ENCODE results near the gene PCK2. TPM values are rescaled to one million over a fixed set of nuclear protein-coding genes. Genes with fewer than 3 reads are reported as not detected.

Gene PCK2
- total RNA-seq, 1 donor from 2014 or later = 11.9 TPM

GRCh38 chr14:24072436-24072835, 21.7 kb upstream of the PCK2 start:
- intact Hi-C loops (cut with DNase I) = no loop called here
- no peak for DNase-seq (ENCODE audit: low spot score)
- ATAC-seq = no peak

DNA sequence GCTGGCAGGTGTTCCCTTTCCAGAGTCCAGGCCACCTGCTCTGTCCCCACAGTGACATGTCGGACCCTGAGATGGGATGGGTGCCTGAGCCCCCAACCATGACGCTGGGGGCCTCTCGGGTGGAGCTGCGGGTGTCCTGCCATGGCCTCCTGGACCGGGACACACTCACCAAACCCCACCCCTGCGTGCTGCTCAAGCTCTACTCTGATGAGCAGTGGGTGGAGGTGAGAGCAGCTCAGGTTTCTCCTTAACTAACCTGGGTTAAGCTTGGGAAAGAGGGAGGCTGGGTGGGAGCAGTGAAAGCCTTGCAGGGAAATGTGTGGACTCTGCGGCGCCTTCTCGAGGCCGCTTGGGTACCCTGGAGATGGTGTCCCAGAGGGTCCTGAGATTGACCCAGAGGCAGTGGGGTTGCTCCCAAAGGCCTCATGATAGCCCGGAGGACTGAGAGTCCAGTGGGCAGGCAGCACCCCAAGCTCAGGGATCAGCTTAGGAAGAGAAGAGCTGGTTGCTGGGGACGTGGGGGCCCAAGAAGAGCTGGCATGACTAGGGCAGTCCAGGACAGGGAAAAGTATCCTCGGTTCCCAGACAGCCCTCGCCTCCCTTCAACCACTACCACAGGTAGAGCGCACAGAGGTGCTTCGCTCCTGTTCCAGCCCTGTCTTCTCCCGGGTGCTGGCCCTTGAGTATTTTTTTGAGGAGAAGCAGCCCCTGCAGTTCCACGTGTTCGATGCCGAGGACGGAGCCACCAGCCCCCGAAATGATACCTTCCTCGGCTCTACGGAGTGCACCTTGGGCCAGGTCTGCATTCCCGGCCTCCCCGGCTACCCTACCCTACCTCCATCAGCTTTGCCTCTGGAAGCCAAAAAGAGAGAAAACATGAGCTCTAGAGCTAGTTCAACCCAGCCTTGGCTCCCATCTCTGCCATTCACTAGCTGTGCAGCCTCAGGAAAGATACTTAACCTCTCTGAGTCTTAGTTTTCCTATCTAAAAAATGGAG, 20.9 kb upstream of the PCK2 start:
- DNase-seq (ENCODE audit: low spot score) (no peak), ATAC-seq (no peak)
- intact Hi-C loops (cut with DNase I) = no loop called here

- intact Hi-C loops (cut with DNase I) = no loop called here
- no peak for ATAC-seq
Measured at GRCh38 chr14:24074625-24075484, 19.3 kb upstream of the PCK2 start.

DNA sequence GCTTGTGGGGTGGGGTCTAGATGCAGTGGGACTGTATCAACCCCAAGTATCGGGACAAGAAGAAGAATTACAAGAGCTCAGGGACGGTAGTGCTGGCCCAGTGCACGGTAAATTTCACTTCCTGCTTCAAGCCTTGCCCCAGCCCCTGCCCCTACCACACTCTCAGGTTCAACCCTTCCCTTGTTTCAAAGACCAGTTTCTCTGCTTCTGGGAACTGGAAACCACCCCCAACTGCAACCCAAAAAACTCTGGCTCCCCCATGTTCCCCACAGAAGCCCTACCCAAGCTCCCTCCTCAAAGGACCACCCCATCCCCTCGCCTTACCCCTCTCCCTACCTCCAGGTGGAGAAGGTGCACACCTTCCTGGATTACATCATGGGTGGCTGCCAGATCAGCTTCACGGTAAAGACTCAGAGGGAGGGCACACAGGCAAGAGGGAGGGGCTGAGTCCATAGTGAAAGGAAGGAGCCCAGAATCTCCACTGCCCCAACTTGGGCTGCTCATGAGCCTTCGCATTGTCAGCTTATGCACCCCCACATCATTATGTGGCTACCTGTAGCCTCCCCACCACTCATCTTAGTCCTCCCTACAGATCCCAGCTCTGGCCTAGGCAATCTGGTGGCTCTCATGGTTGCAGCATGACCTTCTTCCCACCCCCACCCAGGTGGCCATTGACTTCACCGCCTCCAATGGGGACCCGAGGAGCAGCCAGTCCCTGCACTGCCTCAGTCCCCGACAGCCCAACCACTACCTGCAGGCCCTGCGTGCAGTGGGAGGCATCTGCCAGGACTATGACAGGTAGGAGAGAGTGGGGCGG, 18.4 kb upstream of the PCK2 start:
- intact Hi-C loops (cut with DNase I) = no loop called here
- ATAC-seq = no peak

More at GRCh38 chr14:24074625-24075484, 19.3 kb upstream of the PCK2 start:
- DNase-seq (ENCODE audit: low spot score) = no peak

GRCh38 chr14:24076302-24076601, 17.9 kb upstream of the PCK2 start:
- no peak for DNase-seq (ENCODE audit: low spot score)
- no peak for ATAC-seq
- intact Hi-C loops (cut with DNase I) = no loop called here

More for the DNA sequence above, 18.4 kb upstream of the PCK2 start:
- DNase-seq (ENCODE audit: low spot score) = no peak

DNA sequence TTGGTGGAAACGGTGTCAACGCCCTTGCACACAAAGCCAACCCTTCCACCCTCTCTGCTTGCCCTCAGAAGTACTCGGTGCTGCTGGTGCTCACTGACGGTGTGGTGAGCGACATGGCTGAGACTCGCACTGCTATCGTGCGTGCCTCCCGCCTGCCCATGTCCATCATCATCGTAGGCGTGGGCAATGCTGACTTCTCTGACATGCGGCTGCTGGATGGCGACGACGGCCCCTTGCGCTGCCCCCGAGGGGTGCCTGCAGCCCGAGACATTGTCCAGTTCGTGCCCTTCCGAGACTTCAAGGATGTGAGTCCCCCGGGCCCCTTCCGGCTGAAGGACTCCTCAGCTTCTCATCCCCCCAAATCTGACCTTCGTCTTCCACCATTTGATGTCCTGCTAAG, 17.0 kb upstream of the PCK2 start:
- ATAC-seq (no peak), DNase-seq (ENCODE audit: low spot score) (no peak)
- intact Hi-C loops (cut with DNase I) = no loop called here

DNA sequence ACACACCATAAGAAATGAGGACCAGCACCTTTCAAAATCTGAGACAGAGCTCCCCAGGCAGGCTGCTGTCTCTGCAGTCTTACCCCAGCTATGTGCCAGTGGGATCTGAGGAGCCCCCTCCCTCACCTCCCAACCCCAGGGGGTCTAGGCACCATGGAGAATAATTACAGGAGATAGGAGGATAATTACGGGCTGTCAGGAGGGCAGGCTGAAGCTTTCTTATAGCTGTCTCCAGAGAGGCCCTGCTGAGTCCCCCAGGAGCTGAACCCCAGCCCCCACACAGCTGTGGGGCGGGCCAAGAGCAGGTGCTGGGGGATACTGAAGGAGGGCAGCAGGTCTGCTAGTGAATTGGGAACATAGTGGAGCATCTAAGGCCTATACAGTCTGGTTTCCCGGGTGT, 16.0 kb upstream of the PCK2 start:
- ATAC-seq = no peak

DNA sequence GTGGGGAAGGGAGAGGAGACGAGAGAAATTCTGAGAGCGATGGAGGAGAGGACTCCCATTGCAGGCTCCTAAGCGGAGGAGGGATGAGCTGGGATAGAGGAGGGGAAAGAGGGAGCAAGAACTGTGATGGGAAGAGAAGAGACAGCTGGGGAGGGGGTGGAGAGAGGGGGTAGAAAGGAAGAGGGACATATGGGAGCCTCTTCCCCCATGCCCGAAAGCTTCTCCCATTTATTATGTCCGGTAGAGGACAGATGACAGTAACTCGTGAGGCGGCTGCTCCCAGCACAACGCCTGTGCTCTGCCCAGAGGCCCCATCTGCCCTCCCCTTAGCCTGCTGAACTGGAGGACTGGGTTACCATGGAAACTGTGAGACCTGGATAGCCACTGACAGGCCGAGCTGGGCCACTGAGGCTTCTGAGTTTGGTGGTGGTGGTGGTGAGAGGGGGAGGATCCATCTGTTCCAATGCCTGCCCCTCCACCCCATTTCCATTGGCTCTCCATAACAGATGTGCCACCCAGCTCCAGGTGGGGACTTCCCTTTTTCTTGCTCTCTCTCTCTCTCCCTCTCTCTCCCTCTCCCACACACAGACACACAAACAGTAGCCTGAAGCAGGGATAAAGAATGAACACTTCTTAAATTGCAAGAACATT, 14.5 kb upstream of the PCK2 start:
- DNase-seq (ENCODE audit: low spot score) (no peak), ATAC-seq (no peak)
- intact Hi-C loops (cut with DNase I) = no loop called here

More for the DNA sequence above, 16.0 kb upstream of the PCK2 start:
- no peak for DNase-seq (ENCODE audit: low spot score)
- intact Hi-C loops (cut with DNase I) = no loop called here

DNA sequence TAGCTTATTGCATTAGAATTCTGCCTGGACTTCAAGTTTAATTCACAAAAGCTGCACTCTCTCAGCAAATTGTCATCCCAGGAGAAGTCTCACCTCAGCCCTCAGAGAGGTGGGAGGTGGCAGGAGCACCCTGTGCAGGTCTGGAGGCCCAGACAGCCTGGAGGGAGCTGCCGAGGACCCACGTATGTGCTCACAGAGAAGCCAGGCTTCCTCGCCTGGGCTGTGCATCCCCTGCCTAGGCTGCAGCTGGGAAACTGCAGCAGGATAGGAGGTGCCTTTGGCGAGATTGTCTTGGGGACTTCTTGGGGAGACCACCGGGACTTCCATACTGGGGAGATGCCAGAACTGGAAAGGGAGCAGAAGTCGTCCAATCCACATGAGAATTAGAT, 14.0 kb upstream of the PCK2 start:
- DNase-seq (ENCODE audit: low spot score) (no peak), ATAC-seq (no peak)
- intact Hi-C loops (cut with DNase I) = no loop called here

DNA sequence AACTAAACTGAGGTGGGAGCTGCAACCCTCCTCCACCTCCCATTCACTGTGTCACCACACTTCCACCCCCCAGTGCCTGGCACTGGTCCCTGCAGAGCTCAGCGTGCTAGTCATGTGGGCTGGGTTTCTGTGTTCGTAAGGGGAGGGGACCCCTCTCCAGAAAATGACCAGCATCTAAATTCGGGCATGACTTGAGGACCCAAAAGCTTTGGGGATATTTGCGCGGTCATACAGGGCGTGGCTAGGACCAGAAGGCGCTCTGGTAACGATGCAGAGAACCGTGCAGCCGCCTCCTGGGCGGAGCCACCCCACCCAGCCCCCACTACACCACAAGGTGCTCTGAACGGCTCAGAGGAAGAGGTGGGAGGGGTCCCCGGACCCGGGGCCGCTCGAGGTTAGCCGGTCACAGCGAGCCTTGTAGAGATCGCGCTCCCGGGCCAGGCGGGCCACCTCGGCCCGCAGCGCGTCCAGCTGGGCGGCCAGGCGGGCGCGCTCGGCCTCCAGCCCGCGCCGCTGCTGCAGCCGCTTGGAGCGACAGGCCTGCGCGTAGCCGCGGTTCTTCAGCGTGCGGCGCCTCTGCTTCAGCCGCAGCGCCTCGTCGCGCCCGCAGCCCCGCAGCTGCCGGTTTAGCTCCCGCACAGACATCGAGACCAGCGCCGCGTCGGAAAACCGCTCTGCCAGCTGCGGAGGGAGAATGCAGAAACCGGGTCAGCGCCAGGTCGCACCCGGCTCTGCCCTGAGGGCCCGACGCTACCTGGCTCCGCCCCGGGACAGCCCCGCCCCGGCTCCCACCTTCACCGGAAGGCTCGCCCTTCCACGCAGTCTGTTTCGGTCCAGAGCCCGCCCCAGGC, 13.0 kb upstream of the PCK2 start:
- intact Hi-C loops (cut with DNase I) = no loop called here
- peak; percentile 69 for ATAC-seq
- DNase-seq (ENCODE audit: low spot score) = no peak

GRCh38 chr14:24081739-24082211, 12.3 kb upstream of the PCK2 start:
- intact Hi-C loops (cut with DNase I) = no loop called here
- DNase-seq (ENCODE audit: low spot score) (no peak), ATAC-seq (no peak)

DNA sequence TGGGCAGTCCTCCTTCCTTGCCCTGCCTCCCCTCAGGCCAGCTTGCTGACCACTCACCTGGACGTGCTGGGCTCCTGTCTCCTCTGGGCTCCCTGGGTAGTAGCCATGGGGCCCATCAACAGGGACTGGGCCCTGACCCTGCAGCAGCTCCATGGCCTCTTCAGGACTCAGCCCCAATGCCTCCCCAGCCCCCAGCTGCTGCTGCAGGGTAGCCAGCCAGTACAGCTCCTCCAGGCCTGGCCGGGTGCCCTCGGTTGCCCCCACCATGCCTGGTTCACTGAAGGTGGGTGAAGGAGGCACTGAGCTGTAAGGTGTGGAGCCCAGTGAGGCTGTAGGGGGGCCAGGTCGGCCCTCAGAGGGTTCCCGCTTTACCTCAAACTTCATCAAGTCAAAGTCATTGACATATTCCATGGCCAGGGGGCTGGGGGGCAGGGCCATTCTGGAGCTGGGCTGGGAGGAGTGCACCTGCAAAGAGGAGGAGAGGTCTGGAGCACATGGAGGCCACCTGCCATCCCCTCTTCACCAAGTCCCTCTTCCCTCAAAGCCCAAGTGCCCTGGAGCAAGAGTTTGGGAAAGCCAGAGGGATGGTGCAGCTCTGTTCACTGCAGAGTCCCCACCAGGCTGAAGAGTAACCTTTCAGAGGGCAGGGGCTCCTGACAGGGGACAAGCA, 11.6 kb upstream of the PCK2 start:
- intact Hi-C loops (cut with DNase I) = no loop called here
- ATAC-seq = no peak
- no peak for DNase-seq (ENCODE audit: low spot score)

DNA sequence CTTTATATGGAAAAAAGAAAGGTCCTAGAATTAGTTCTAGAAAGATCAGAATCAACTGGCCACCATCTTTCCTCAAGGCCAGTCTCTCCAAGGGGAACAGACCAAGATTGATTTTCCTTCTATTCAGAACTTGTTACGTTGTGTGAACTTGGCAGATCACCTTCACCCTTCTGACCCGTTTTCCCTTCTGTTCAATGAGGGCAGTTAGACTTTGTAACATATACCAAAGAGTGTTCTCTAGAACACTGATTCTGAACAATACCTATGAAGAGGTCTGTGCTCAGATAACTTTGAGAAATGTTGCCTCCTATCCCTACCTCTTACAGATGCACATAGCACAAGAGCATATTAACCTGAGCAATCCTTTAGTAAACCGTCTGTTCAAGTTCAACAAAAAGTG, 10.6 kb upstream of the PCK2 start:
- ATAC-seq = no peak
- intact Hi-C loops (cut with DNase I) = no loop called here
- DNase-seq (ENCODE audit: low spot score) = no peak

GRCh38 chr14:24084440-24084839, 9.7 kb upstream of the PCK2 start:
- intact Hi-C loops (cut with DNase I) = no loop called here
- DNase-seq (ENCODE audit: low spot score) = no peak
- no peak for ATAC-seq

DNA sequence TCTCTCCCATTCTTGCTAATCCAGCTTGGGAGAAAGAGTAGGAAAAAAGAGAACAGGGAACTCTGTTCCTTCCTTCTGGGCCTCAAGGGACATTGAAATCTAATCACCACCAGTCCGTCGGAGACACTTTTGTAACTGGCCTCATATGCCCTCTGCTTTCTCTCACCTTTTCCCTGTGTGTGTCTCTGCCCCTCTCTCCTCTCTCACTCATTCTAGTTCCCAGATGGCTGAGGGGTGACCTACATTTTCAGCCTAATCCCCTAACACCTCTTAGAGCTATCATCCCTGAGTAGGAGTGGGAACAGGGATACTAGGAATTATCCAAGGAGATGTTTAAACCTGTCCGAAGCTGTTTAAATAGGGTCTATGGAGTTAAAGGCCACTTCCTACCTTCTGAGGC, 8.9 kb upstream of the PCK2 start:
- DNase-seq (ENCODE audit: low spot score) (no peak), ATAC-seq (no peak)
- intact Hi-C loops (cut with DNase I) = no loop called here

DNA sequence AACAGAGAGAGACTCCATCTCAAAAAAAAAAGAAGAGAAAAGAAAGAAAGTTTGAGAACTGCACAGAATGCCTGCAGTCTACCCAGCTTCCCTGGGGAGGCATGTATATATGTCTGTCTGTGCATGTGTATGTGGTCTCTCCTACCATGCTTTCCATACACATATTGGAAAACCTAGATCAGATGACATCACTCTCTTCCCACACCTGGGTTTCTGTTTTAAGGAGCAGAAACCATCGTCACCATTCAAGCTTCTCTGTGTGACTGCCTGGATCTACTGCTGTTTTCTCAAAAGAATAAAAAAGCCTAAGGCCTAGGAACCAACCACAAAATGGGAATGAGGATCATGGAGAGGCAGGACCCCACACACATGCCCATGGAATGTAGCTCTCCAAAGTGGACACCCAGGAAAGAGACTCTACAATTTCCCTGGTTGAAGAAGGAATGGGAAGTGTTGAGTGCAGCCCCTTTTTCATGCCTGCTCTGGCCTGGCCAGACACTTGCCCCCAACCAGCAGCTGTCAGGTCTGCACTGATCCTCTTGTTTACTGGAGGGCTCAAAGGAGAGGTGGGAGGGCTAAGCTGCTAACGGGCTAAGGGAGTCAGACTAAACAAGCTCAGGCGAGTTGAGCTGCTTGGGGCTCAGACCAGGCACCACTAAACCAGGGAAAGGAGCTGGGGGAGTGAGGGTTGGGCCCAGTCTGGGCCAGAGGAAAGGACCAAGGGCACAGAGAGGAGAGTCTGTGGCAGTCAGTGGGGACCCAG, 7.7 kb upstream of the PCK2 start:
- DNase-seq (ENCODE audit: low spot score) = no peak
- ATAC-seq = no peak
- intact Hi-C loops (cut with DNase I) = no loop called here

DNA sequence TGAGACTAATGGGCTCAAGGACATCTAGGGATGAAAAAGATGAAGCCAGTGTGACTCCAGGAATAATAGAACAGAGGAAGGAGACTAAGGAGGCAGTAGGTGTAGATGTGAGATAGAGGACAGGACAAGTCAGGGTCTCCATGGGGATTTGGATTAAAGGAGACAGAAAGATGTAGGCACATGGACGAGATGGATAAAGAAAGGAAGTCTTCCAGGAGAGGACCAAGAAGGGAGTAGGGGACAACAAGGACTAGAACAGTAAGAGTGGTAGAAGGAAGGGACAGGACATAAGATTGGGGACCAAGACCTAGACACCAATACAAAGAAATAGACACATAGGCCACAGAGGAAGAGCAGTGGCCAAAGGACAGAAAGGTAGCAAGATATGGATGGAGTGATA, 7.1 kb upstream of the PCK2 start:
- DNase-seq (ENCODE audit: low spot score) = no peak
- ATAC-seq = no peak
- intact Hi-C loops (cut with DNase I) = no loop called here

Measured in sciatic nerve (tissue), 2 donors.